NOMO-1 treated with dmso at 0.1 percent for 144 hours (cell line): Measurements from ENCODE around the gene RBX1.
"Not testable (repeated sequence)": the region's sequence is repeated elsewhere in the genome, so short reads cannot be mapped to it uniquely, and the experiment has no call there.

Source experiments
- DNase-seq: peaks from one replicate; lab custom pipeline; 2025; ENCODE audit not compliant: unreplicated experiment; lab: John Stamatoyannopoulos, UW

RBX1 gene

GRCh38 chr22:40950962-40951794, at the start of gene RBX1:
TSS of gene RBX1 (plus strand) at chr22:40951378. CDS start at chr22:40951399, 21 bp downstream.
- DNase-seq, result peak; percentile 97

GRCh38 chr22:40904101-40904500, 47.1 kb upstream of the RBX1 start:
- no peak for DNase-seq

GRCh38 chr22:40908895-40909294, 42.3 kb upstream of the RBX1 start:
- DNase-seq, result no peak

- no peak for DNase-seq
Observed at GRCh38 chr22:40911772-40912171, 39.4 kb upstream of the RBX1 start.

GRCh38 chr22:40912987-40913386, 38.2 kb upstream of the RBX1 start:
- not testable (repeated sequence) for DNase-seq

GRCh38 chr22:40919446-40919845, 31.7 kb upstream of the RBX1 start:
- no peak for DNase-seq

- DNase-seq, result no peak
Observed at GRCh38 chr22:40920526-40920925, 30.7 kb upstream of the RBX1 start.

GRCh38 chr22:40922484-40923303, 28.5 kb upstream of the RBX1 start:
- no peak for DNase-seq

GRCh38 chr22:40928657-40929056, 22.5 kb upstream of the RBX1 start:
- no peak for DNase-seq

- no peak for DNase-seq
Observed at GRCh38 chr22:40932396-40932795, 18.8 kb upstream of the RBX1 start.

- DNase-seq, result no peak
Observed at GRCh38 chr22:40939202-40939601, 12.0 kb upstream of the RBX1 start.

- no peak for DNase-seq
Observed at GRCh38 chr22:40951795-40952605, 822 bp downstream of the RBX1 start.

GRCh38 chr22:40953471-40953870, 2.3 kb downstream of the RBX1 start:
- no peak for DNase-seq

- no peak for DNase-seq
Observed at GRCh38 chr22:40954113-40954512, 2.9 kb downstream of the RBX1 start.

GRCh38 chr22:40955571-40955970, 4.4 kb downstream of the RBX1 start:
- no peak for DNase-seq

- no peak for DNase-seq
Observed at GRCh38 chr22:40957601-40958000, 6.4 kb downstream of the RBX1 start.

GRCh38 chr22:40958299-40958698, 7.1 kb downstream of the RBX1 start:
- DNase-seq, result no peak

- no peak for DNase-seq
Observed at GRCh38 chr22:40960145-40960544, 9.0 kb downstream of the RBX1 start.

- peak; percentile 57 for DNase-seq
Observed at GRCh38 chr22:40965936-40966725, 15.0 kb downstream of the RBX1 start.

- DNase-seq, result peak; percentile 21
Observed at GRCh38 chr22:40966726-40967085, 15.5 kb downstream of the RBX1 start.
